HepG2 (cell line): Measurements from ENCODE around the gene TXN2. TPM values are rescaled to one million over a fixed set of nuclear protein-coding genes. Genes with fewer than 3 reads are reported as not detected.
A peak's percentile ranks its signal among the peaks of the same experiment; 100 is the strongest.

Experiments used
- ATAC-seq: fragments of 200-7000 bp; cut with Tn5 transposase; 3 replicates; pipeline ENCODE4 v1.9.1; 2020; ENCODE audit warnings: mild to moderate bottlenecking, moderate library complexity
- BruUV-seq: library from RNA; stranded (reverse); fragments of 400-500 nt; replicated peaks from 2 replicates; lab custom pipeline; 2021; lab: Mats Ljungman, UMichigan
- CTCF ChIA-PET: fragments of 300-600 bp; formaldehyde crosslinking; extraction: SDS; loops from one replicate; lab custom pipeline; 2021; ENCODE audit warnings: low total read pairs, inconsistent platforms, low intra/inter-chr PET ratio; lab: Yijun Ruan, JAX
- POLR2A ChIA-PET: fragments of 350-600 bp; sonication (Branson Sonifier 250); formaldehyde crosslinking; loops from one replicate; lab custom pipeline; 2020; ENCODE audit warnings: antibody characterized with exemption, inconsistent platforms; lab: Yijun Ruan, JAX
- DNase-seq: peaks from one replicate; pipeline ENCODE4 v3.0.0-alpha.2; 2015; ENCODE audit warnings: low spot score
- FAIRE-seq: peaks from 3 replicates; lab custom pipeline; 2011; peaks lifted over from hg19 to GRCh38; lab: Jason Lieb, UNC
- H2AFZ ChIP-seq: one replicate; pipeline ENCODE4 v1.6.1; 2011; ENCODE audit warnings: low read length, inconsistent platforms
- H3K27ac ChIP-seq: fragments of 300-600 bp; 3 replicates; pipeline ENCODE4 v1.8.0; 2011; ENCODE audit warnings: mixed run types, mild to moderate bottlenecking, mixed read lengths, low read length, inconsistent platforms; ENCODE audit not compliant: insufficient read depth; ENCODE audit errors: extremely low read length
- H3K27me3 ChIP-seq, 2 experiments: fragments of 200-600 bp in 1 of 2; 2 replicates in 1 of 2; 3 replicates in 1 of 2; pipeline versions ENCODE4 v1.6.0 to v1.8.0; 2011; ENCODE audit warnings: low read length in 2 of 2, mild to moderate bottlenecking in 2 of 2, moderate library complexity in 2 of 2, inconsistent platforms in 1 of 2; ENCODE audit not compliant: insufficient read depth in 2 of 2, control insufficient read depth in 1 of 2
- H3K36me3 ChIP-seq, 2 experiments: fragments of 200-600 bp in 1 of 2; replicated peaks in 1 of 2; 2 replicates in 1 of 2; 3 replicates in 1 of 2; pipeline versions ENCODE4 v1.5.1 to v1.8.0; 2011; ENCODE audit warnings: low read length in 2 of 2, inconsistent platforms in 1 of 2; ENCODE audit not compliant: insufficient read depth in 2 of 2, control insufficient read depth in 1 of 2
- H3K4me1 ChIP-seq: 2 replicates; pipeline ENCODE4 v1.5.1; 2012; ENCODE audit warnings: low read length, inconsistent platforms; ENCODE audit not compliant: insufficient read depth
- H3K4me2 ChIP-seq: 2 replicates; pipeline ENCODE4 v1.6.0; 2011; ENCODE audit warnings: low read depth, low read length, inconsistent platforms
- H3K4me3 ChIP-seq, 3 experiments: fragments of 200-600 bp in 1 of 3; sonication (generic), shearing (Covaris generic) in 1 of 3; replicated peaks in 1 of 3; 2 replicates each; pipeline ENCODE4 v1.5.1; 2011 to 2016; ENCODE audit warnings: low read length in 3 of 3, inconsistent platforms in 2 of 3, low read depth in 2 of 3, mild to moderate bottlenecking in 2 of 3, control low read depth in 1 of 3, mixed read lengths in 1 of 3; ENCODE audit not compliant: insufficient read depth in 1 of 3
- H3K79me2 ChIP-seq: one replicate; pipeline ENCODE4 v1.6.1; 2011; ENCODE audit warnings: low read length, inconsistent platforms; ENCODE audit not compliant: insufficient read depth
- H3K9ac ChIP-seq: 2 replicates; pipeline ENCODE4 v1.6.0; 2011; ENCODE audit warnings: mild to moderate bottlenecking, low read depth, low read length, inconsistent platforms; ENCODE audit not compliant: insufficient read depth
- H3K9me3 ChIP-seq: 2 replicates; pipeline ENCODE4 v1.5.1; 2012; ENCODE audit warnings: mild to moderate bottlenecking, low read length
- H4K20me1 ChIP-seq: 2 replicates; pipeline ENCODE4 v1.6.0; 2011; ENCODE audit warnings: inconsistent platforms, mild to moderate bottlenecking, low read length, moderate library complexity; ENCODE audit not compliant: insufficient read depth
- ADNP ChIP-seq: sonication (generic); formaldehyde crosslinking; IDR thresholded peaks from 2 replicates; pipeline ENCODE4 v1.4.0; 2020; ENCODE audit warnings: missing genetic modification reagents
- ARNT2 ChIP-seq: sonication (generic); formaldehyde crosslinking; IDR thresholded peaks from 2 replicates; pipeline ENCODE4 v1.8.0; 2022; ENCODE audit warnings: mild to moderate bottlenecking, low read depth, missing genetic modification reagents, moderate library complexity
- HINFP ChIP-seq: sonication (generic); formaldehyde crosslinking; IDR thresholded peaks from 2 replicates; pipeline ENCODE4 v1.4.0; 2020; ENCODE audit warnings: low read depth, mild to moderate bottlenecking, missing genetic modification reagents
- PRDM15 ChIP-seq: sonication (generic); formaldehyde crosslinking; IDR thresholded peaks from 2 replicates; pipeline ENCODE4 v1.4.0; 2020; ENCODE audit warnings: missing genetic modification reagents
- SIN3B ChIP-seq: fragments of 150-350 bp; IDR thresholded peaks from 2 replicates; pipeline ENCODE4 v1.6.1; 2014; ENCODE audit warnings: low read length
- ZFP91 ChIP-seq: sonication (generic); formaldehyde crosslinking; IDR thresholded peaks from 2 replicates; pipeline ENCODE4 v1.9.0; 2022; ENCODE audit warnings: missing genetic modification reagents, mild to moderate bottlenecking, borderline replicate concordance
- ZNF160 ChIP-seq: sonication (generic); formaldehyde crosslinking; IDR thresholded peaks from 2 replicates; pipeline ENCODE4 v1.8.0; 2022; ENCODE audit warnings: mild to moderate bottlenecking, inconsistent platforms, missing genetic modification reagents
- ZNF563 ChIP-seq: sonication (generic); formaldehyde crosslinking; IDR thresholded peaks from 2 replicates; pipeline ENCODE4 v1.8.0; 2022; ENCODE audit warnings: mild to moderate bottlenecking, moderate library complexity, missing genetic modification reagents
- WGBS: methylation state at CpG from one replicate; pipeline ENCODE4 v1.1.6; 2017; ENCODE audit warnings: low lambda C conversion rate; 5-methylcytosine and 5-hydroxymethylcytosine counted together
- in situ Hi-C: cut with HindIII; loops from 2 replicates; pipeline ENCODE4 v1.10.0; 2017; ENCODE audit warnings: low pct_unique_long_range_greater_than_20kb; ENCODE audit not compliant: extremely low pct_ligation_motif_present
- intact Hi-C: fragments of 100-400 bp; cut with micrococcal nuclease; formaldehyde crosslinking; loops from one replicate; pipeline ENCODE4 v1.10.0; 2022; ENCODE audit not compliant: unreplicated experiment
- polyA plus RNA-seq, 8 experiments: library from polyadenylated mRNA; depleted of rRNA in 3 of 8; stranded (reverse) in 7 of 8; unstranded in 1 of 8; fragments of >200 nt; fragmentation: Illumina TruSeq in 4 of 8; extraction: Trizol in 4 of 8; gene quantifications; 2 replicates each; pipeline versions ENCODE4 v1.2.1 to v1.2.3, GENCODE V29; 2011 to 2016; ENCODE audit warnings: low read depth in 4 of 8, missing spikeins in 1 of 8, mixed read lengths in 1 of 8; ENCODE audit not compliant: insufficient read depth in 1 of 8
- total RNA-seq, 5 experiments: library from RNA; depleted of rRNA; stranded (reverse); fragments of >200 nt; fragmentation: Illumina TruSeq; extraction: Trizol; gene quantifications; 2 replicates each; pipeline ENCODE4 v1.2.3, GENCODE V29; 2016; ENCODE audit warnings: low read depth in 1 of 5

TXN2 gene
- total and polyA plus RNA-seq, 2 of the 13 experiments (the other 11 are each of a cell fraction or from before 2014, with no cell fraction given), result 41.4 to 109 TPM

DNA sequence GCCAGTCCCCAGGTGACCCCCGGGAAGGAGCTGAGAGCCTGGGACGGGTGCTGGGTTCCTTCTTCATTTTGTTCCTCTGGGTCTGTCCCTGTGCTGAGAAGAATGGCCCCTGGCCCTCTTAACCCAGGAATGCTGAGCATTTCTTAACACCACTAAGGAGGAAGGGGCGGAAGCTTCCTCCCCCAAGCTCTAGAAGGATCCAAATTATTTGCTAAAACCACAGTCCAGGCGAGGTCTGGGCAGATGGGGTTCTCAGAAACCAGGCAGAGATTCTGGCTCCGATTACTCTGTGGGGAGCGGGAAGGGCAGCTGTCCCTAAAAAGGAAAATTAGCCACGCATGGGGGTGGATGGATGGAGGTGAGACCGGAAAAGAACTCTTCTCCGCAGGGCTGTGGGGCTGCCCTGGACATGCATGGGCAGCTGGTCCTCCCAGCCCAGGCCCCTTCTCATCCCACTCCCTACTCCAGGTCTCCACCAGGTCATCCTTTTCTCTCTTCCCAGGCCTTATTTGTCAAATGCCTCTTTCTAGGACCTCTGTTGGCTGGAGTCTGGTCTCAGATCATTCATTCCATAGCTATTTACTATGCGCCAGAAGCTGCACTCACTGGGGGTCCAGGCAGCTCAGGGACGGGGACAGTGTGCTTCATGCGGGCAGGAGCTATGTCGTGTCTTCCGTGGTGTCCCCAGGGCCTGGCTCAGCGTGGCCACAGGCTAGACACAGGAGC, 48.7 kb downstream of the TXN2 start:
- FAIRE-seq, result peak; percentile 21

More for the DNA sequence above, 48.7 kb downstream of the TXN2 start:
- no peaks in the 10 kb centered on the region for H3K9me3 ChIP-seq
- H3K79me2 ChIP-seq, result no peaks in the 10 kb centered on the region
- H3K27ac ChIP-seq, result peak overlapping the region; percentile 89
- ChIA-PET CTCF (no interaction called here), POLR2A (interaction anchor here (0.9 to 4.4 kb wide), 14 partner anchors 8 to 89 kb away, joined by 3 to 151 read pairs (median 5); partner anchors contain the start of genes MYH9 and TXN2)
- H3K4me3 ChIP-seq, result peak overlapping the region; percentile 11 to 66 (median 52); a peak in 5 of 6 replicates
- no peak overlapping the region for H2AFZ ChIP-seq
- TF ChIP-seq PRDM15 (0 out of 2 replicates have a peak, but pooled peaks have one; percentile 29), HINFP (CRISPR knock-in tag) (0 out of 2 replicates have a peak, but pooled peaks have one; percentile 6), ARNT2 (CRISPR knock-in tag) (no peak), ZNF160 (CRISPR knock-in tag) (0 out of 2 replicates have a peak, but pooled peaks have one; percentile 11), ZFP91 (peak; percentile 6; the same call in 1 of the 2 replicates), SIN3B (no peak), ZNF563 (CRISPR knock-in tag) (0 out of 2 replicates have a peak, but pooled peaks have one; percentile 28), ADNP (CRISPR knock-in tag) (0 out of 2 replicates have a peak, but pooled peaks have one; percentile 11)
- intact Hi-C loops (loop anchor here (1.0 kb wide), 1 partner anchor 13 kb away; no protein-coding TSS in a partner anchor), in situ Hi-C loops (no loop called here)
- H3K4me1 ChIP-seq, result peaks cover 67% of the 10 kb centered on the region
- BruUV-seq, result TSS peak; percentile 56
- 33% methylated on average over 15 of the region's 15 CpGs for WGBS
- peak; percentile 31 for ATAC-seq
- no peaks in the 10 kb centered on the region for H3K36me3 ChIP-seq
- H3K4me2 ChIP-seq, result peak overlapping the region; percentile 83
- H3K9ac ChIP-seq, result peak overlapping the region; percentile 39
- DNase-seq, result peak; percentile 23
- H4K20me1 ChIP-seq, result no peaks in the 10 kb centered on the region
- H3K27me3 ChIP-seq, result no peaks in the 10 kb centered on the region
